ENCODE data around the gene IMPA2. TPM values are rescaled to one million over a fixed set of nuclear protein-coding genes. Genes with fewer than 3 reads are reported as not detected.

Gene IMPA2
- total and polyA plus RNA-seq, 2 of the 8 experiments (the other 6 are each of a cell fraction or from before 2014, with no cell fraction given): 102 to 140 TPM

- TF ChIP-seq CHD7 (IDR thresholded peaks at IDR 0.05; ENCODE audit: insufficient replicate concordance, low read length): no peak
These were observed 23.7 kb upstream of the IMPA2 start (continued) for GRCh38 chr18:11957636-11958035.

All from H1 (cell line).